Tibial nerve (tissue), 3 donors: ENCODE results near the gene APEH.

Source experiments
- POLR2A ChIP-seq, 2 donors: fragments of 450-650 bp; IDR thresholded peaks; one replicate each; pipeline ENCODE4 v1.6.1; 2017; ENCODE audit warnings: antibody characterized with exemption in 2 of 2, mild to moderate bottlenecking in 2 of 2, moderate library complexity in 2 of 2
- TF ChIP-seq, protein P1 (sequence below), 5 experiments: fragments of 200-600 bp in 3 of 5; fragments of 450-650 bp in 2 of 5; sonication (generic) in 3 of 5; IDR thresholded peaks; one replicate each; pipeline ENCODE4 v1.5.1; 2016 to 2019; ENCODE audit warnings: antibody characterized with exemption in 5 of 5, mild to moderate bottlenecking in 3 of 5, moderate library complexity in 2 of 5

DNA sequence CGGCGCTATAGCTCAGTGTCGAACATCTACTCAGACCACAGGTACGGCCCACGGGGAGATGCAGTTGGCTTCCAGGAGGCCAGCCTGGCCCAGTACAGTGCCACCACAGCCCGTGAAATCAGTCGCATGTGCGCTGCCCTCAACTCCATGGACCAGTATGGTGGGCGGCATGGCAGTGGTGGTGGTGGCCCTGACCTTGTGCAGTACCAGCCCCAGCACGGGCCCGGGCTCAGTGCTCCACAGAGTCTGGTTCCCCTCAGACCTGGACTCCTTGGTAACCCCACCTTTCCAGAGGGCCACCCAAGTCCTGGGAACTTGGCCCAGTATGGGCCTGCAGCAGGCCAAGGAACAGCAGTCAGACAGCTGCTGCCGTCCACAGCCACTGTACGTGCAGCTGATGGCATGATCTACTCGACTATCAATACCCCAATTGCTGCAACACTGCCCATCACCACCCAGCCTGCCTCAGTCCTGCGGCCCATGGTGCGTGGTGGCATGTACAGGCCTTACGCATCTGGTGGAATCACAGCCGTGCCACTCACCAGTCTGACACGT lies 18.3 kb upstream of the APEH start:
- TF ChIP-seq, protein P1, sequence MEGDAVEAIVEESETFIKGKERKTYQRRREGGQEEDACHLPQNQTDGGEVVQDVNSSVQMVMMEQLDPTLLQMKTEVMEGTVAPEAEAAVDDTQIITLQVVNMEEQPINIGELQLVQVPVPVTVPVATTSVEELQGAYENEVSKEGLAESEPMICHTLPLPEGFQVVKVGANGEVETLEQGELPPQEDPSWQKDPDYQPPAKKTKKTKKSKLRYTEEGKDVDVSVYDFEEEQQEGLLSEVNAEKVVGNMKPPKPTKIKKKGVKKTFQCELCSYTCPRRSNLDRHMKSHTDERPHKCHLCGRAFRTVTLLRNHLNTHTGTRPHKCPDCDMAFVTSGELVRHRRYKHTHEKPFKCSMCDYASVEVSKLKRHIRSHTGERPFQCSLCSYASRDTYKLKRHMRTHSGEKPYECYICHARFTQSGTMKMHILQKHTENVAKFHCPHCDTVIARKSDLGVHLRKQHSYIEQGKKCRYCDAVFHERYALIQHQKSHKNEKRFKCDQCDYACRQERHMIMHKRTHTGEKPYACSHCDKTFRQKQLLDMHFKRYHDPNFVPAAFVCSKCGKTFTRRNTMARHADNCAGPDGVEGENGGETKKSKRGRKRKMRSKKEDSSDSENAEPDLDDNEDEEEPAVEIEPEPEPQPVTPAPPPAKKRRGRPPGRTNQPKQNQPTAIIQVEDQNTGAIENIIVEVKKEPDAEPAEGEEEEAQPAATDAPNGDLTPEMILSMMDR (IDR thresholded peaks at IDR 0.05), result no peak
- TF ChIP-seq POLR2A (IDR thresholded peaks at IDR 0.05), result no peak
